ENCODE measurements around the gene GPC6. TPM values are rescaled to one million over a fixed set of nuclear protein-coding genes. Genes with fewer than 3 reads are reported as not detected.

The GPC6 gene
- total RNA-seq, 1 donor from 2014 or later = not detected

DNA sequence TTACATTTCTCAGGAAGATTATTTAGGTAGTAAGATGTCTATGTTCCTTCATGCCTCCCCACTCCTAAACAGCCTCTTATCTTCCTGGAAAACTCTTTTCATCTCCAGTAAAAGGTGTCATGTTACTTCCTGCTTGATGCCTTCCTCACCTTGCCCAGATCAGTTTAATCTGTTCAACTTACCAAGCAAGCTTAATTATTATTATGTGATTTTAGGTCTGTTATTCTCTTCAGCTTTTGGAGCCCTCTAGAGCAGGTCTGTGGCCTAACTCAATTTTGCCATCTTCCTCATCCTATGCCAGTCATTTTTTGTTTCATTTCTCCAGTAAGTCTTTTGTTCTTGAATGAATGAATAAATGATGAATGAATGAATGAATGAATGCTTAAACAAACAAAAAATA is 724.5 kb downstream of the GPC6 start:
- intact Hi-C loops (cut with micrococcal nuclease) = no loop called here
- no peaks in the 10 kb centered on the region for H3K9me3 Mint-ChIP-seq
- no peak overlapping the region for H3K4me3 Mint-ChIP-seq
- no peak for DNase-seq (ENCODE audit: low spot score)
- H3K36me3 Mint-ChIP-seq (ENCODE audit: low read depth) = no peaks in the 10 kb centered on the region
- H3K4me1 Mint-ChIP-seq (ENCODE audit: low read depth) = no peaks in the 10 kb centered on the region
- H3K27ac Mint-ChIP-seq = no peak overlapping the region
- no peaks in the 10 kb centered on the region for H3K27me3 Mint-ChIP-seq (ENCODE audit: insufficient read depth)

DNA sequence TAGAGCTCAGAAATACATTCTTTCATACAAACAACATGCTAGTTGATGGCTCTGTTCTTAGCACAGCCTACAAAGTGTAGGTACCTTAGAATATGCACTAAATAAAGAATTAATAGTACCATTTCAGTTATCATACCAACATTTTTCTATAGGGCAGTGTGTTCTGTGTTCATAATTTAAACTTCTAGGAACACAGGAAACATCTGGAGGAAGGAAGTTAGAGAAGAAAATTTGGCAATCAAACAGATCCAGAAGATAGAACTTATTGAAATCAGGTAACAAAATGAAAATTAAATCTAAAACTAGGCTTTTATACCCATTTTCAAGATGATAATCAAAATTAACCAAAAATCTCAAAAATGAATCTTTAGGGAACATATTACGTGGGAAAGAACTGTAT is 725.3 kb downstream of the GPC6 start:
- Mint-ChIP-seq H3K4me1 (ENCODE audit: low read depth) (no peaks in the 10 kb centered on the region), H3K27ac (no peak overlapping the region), H3K36me3 (ENCODE audit: low read depth) (no peaks in the 10 kb centered on the region), H3K4me3 (no peak overlapping the region), H3K9me3 (no peaks in the 10 kb centered on the region), H3K27me3 (ENCODE audit: insufficient read depth) (no peaks in the 10 kb centered on the region)
- intact Hi-C loops (cut with micrococcal nuclease) = no loop called here
- DNase-seq (ENCODE audit: low spot score) = no peak

DNA sequence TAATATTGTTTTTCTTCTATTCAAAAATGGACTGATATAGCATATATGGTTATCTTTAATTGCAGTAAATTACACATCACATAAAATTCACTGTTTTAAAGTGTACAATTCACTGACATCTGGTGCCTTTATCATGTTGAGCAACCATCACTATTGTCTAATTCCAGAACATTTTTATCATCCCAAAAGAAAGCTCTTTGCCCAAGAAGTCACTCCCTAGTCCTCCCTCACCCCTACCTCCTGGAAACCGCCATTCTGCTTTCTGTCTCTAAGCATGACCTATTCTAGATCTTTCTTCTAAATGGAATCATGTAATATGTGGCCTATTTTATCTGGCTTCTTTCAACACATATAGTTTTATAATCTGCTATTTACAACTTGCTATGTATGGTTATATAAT is 727.2 kb downstream of the GPC6 start:
- no peaks in the 10 kb centered on the region for H3K4me1 Mint-ChIP-seq (ENCODE audit: low read depth)
- no peak overlapping the region for H3K27ac Mint-ChIP-seq
- DNase-seq (ENCODE audit: low spot score) = no peak
- peaks cover 2% of the 10 kb centered on the region for H3K27me3 Mint-ChIP-seq (ENCODE audit: insufficient read depth)
- no peak overlapping the region for H3K4me3 Mint-ChIP-seq
- no peaks in the 10 kb centered on the region for H3K36me3 Mint-ChIP-seq (ENCODE audit: low read depth)
- H3K9me3 Mint-ChIP-seq = no peaks in the 10 kb centered on the region
- intact Hi-C loops (cut with micrococcal nuclease) = no loop called here

DNA sequence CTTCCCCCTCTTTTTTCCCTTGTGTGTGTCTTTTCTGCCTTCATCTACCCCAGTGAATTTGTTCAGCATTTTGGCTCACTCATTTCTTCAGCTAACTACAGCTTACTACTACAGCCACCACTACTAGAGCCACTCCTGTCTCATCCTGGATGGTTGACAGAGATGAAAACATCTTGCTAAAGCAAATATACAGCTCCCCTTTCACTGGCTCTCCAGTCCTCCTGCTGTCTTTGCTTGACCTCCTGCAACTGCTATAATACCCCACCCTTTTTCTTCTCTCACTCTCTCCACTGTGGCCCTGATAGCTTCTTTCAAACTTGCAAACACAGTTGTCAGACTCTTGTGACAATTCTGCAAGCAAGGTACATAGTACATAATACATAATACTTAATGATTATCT is 729.3 kb downstream of the GPC6 start:
- no peaks in the 10 kb centered on the region for H3K4me1 Mint-ChIP-seq (ENCODE audit: low read depth)
- H3K36me3 Mint-ChIP-seq (ENCODE audit: low read depth) = no peaks in the 10 kb centered on the region
- no peak overlapping the region for H3K27ac Mint-ChIP-seq
- no peak overlapping the region for H3K4me3 Mint-ChIP-seq
- peaks cover 2% of the 10 kb centered on the region for H3K27me3 Mint-ChIP-seq (ENCODE audit: insufficient read depth)
- intact Hi-C loops (cut with micrococcal nuclease) = no loop called here
- peaks cover 7% of the 10 kb centered on the region for H3K9me3 Mint-ChIP-seq
- DNase-seq (ENCODE audit: low spot score) = no peak

DNA sequence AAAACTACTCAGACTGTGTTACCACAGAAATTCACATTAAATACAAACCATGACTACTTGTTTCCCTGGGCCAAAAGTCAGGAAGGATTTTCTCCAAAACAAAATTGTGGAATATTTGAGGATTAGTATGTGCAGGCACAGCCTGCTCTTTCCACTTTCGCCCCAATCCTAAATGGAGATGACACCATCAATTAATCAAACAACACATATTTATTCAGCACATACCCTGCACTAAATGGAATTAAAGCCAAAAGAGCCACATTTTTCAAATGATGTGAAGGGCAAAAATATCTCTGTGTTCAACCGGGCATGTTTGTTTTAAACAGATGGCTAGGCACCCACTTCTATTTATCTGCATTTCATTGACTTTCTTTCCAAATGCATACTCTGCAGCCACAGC is 729.8 kb downstream of the GPC6 start:
- H3K27ac Mint-ChIP-seq = no peak overlapping the region
- no peak for DNase-seq (ENCODE audit: low spot score)
- peaks cover 7% of the 10 kb centered on the region for H3K9me3 Mint-ChIP-seq
- intact Hi-C loops (cut with micrococcal nuclease) = no loop called here
- no peaks in the 10 kb centered on the region for H3K4me1 Mint-ChIP-seq (ENCODE audit: low read depth)
- H3K4me3 Mint-ChIP-seq = no peak overlapping the region
- H3K36me3 Mint-ChIP-seq (ENCODE audit: low read depth) = no peaks in the 10 kb centered on the region
- H3K27me3 Mint-ChIP-seq (ENCODE audit: insufficient read depth) = peaks cover 2% of the 10 kb centered on the region

DNA sequence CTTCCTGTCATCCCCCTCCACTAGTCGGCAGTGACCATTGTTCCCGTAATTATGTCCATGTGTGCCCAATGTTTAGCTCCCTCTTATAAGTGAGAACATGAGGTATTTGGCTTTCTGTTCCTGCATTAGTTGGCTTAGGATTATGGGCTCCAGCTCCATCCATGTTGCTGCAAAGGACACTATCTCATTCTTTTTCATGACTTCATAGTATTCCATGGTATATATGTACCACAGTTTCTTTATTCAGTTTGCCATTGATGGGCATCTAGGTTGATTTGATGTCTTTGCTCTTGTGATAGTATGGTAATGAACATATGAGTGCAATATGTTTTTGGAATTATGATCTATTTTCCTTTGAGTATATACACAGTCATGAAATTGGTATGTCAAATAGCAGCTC is 730.8 kb downstream of the GPC6 start:
- peaks cover 2% of the 10 kb centered on the region for H3K27me3 Mint-ChIP-seq (ENCODE audit: insufficient read depth)
- H3K9me3 Mint-ChIP-seq = peaks cover 7% of the 10 kb centered on the region
- DNase-seq (ENCODE audit: low spot score) = no peak

DNA sequence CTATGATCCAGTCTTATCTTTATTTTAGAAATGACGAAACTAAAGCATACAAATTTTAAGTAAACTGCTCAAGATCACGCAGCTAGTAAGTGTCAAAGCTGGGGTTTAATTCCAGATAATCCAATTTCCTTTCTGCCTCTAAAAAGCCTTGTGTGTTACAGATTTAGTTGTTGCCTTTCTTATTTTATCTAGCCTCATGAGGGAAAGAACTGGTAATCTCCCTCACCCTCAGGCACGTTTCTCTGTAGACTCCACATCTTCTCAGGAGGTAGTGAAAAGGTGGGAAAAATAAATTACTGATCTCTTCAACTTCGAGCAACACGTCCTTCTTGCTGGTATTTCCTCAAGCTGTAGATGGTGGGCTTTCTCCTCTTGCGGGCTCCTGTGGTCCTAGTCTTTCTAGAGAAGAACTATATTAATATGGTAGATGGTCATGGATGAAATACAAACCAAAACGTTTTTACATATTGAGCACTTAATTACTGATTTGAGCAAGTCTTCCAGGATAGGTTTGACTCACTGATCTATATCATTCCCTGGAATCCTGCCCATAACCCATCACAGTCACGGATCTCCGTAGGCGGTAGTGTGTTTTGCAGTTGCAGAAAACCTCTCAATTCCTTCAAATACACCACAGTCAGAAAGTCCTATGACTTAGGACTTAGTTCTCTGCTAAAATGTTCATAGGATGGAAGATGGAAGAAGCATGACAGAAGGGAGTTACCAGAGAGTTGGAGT is 733.4 kb downstream of the GPC6 start:
- intact Hi-C loops (cut with micrococcal nuclease) = no loop called here
- H3K4me3 Mint-ChIP-seq = no peak overlapping the region

More for the DNA sequence above, 730.8 kb downstream of the GPC6 start:
- Mint-ChIP-seq H3K36me3 (ENCODE audit: low read depth) (no peaks in the 10 kb centered on the region), H3K4me3 (no peak overlapping the region), H3K4me1 (ENCODE audit: low read depth) (no peaks in the 10 kb centered on the region), H3K27ac (no peak overlapping the region)
- intact Hi-C loops (cut with micrococcal nuclease) = no loop called here

DNA sequence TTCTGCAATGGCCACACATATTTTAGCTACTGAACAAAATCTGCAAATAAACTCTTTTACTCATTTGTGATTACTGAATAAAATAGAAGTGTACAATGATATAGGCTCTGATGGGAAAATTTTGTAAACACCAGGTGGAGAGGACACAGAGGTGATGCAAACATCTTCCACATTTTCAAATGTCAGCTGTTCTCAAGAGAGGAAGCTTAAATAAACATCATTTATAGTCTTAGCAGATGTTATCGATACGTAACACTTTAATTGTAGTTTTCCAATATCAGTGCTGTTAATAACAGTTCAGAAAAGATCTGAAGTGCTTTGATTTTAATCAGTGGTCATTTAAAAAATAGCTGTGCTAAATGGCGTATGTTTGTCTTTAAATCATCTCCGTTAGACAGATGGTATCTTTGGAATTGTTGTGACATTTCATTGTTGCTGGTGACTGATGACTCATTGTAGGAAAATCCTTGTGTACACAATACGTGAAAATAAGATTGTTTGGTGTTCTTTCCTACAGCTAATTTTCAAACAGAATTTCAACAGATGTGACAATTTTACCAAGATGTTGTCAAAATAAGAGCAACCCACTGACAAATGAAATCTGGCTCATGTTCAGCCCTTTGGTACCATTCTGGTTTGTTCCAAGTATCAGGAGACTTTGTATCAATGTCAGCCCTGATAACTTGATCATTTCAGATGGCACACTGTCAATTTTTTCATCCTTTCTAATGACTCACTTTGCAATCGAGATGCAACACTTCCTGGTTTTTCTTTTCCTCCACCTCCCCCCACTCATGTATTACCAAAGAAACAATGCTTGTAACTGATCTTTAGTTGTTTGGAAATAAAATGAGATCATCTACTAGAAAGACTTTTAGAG is 736.9 kb downstream of the GPC6 start:
- H3K27me3 Mint-ChIP-seq (ENCODE audit: insufficient read depth) = no peaks in the 10 kb centered on the region

More for the DNA sequence above, 733.4 kb downstream of the GPC6 start:
- Mint-ChIP-seq H3K4me1 (ENCODE audit: low read depth) (no peaks in the 10 kb centered on the region), H3K36me3 (ENCODE audit: low read depth) (no peaks in the 10 kb centered on the region), H3K27ac (no peak overlapping the region), H3K9me3 (peaks cover 7% of the 10 kb centered on the region), H3K27me3 (ENCODE audit: insufficient read depth) (peaks cover 2% of the 10 kb centered on the region)
- no peak for DNase-seq (ENCODE audit: low spot score)

DNA sequence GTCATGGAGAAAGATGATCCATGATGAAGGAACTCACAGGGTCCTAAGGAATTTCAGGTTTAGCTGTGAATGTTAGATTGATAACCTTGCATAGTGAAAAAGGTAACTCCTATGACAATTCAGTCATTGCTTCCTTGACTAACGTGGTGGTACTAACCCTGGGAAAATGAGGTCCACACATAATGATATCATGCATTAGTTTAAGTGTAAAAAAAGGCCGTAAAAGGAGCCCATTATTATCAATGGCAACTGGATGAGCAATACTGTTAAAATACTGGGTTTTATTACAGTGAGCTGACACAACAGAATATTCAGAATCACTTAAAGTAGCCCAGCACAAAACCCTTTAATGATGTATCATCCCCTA is 737.5 kb downstream of the GPC6 start:
- Mint-ChIP-seq H3K27ac (no peak overlapping the region), H3K4me3 (no peak overlapping the region), H3K9me3 (peaks cover 7% of the 10 kb centered on the region), H3K27me3 (ENCODE audit: insufficient read depth) (no peaks in the 10 kb centered on the region), H3K36me3 (ENCODE audit: low read depth) (no peaks in the 10 kb centered on the region), H3K4me1 (ENCODE audit: low read depth) (no peaks in the 10 kb centered on the region)
- intact Hi-C loops (cut with micrococcal nuclease) = no loop called here
- DNase-seq (ENCODE audit: low spot score) = no peak

More for the DNA sequence above, 736.9 kb downstream of the GPC6 start:
- Mint-ChIP-seq H3K36me3 (ENCODE audit: low read depth) (no peaks in the 10 kb centered on the region), H3K27ac (no peak overlapping the region), H3K9me3 (peaks cover 7% of the 10 kb centered on the region), H3K4me3 (no peak overlapping the region), H3K4me1 (ENCODE audit: low read depth) (no peaks in the 10 kb centered on the region)
- no peak for DNase-seq (ENCODE audit: low spot score)
- intact Hi-C loops (cut with micrococcal nuclease) = no loop called here

DNA sequence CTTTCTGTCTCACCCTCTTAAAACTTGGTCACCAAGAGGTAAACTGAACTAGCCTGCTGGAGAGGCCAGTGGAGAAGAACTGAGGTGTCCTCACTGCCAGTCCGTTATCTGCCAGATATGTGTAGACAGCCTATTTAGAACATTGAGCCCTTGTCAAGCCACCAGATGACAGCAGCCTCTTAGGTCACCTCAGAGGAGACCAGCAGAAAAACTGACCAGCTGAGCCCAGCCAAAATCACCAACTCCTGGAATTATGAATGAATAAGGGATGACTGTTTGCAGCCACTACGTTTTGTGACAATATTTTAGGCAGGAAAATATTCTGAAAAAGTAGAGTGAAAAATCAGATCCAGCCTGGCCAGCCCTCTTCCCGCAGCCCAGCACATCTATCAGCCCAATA is 739.0 kb downstream of the GPC6 start:
- no peaks in the 10 kb centered on the region for H3K27me3 Mint-ChIP-seq (ENCODE audit: insufficient read depth)
- H3K4me1 Mint-ChIP-seq (ENCODE audit: low read depth) = no peaks in the 10 kb centered on the region
- no peak overlapping the region for H3K4me3 Mint-ChIP-seq
- DNase-seq (ENCODE audit: low spot score) = no peak
- H3K9me3 Mint-ChIP-seq = no peaks in the 10 kb centered on the region
- H3K27ac Mint-ChIP-seq = no peak overlapping the region
- intact Hi-C loops (cut with micrococcal nuclease) = no loop called here
- H3K36me3 Mint-ChIP-seq (ENCODE audit: low read depth) = no peaks in the 10 kb centered on the region

DNA sequence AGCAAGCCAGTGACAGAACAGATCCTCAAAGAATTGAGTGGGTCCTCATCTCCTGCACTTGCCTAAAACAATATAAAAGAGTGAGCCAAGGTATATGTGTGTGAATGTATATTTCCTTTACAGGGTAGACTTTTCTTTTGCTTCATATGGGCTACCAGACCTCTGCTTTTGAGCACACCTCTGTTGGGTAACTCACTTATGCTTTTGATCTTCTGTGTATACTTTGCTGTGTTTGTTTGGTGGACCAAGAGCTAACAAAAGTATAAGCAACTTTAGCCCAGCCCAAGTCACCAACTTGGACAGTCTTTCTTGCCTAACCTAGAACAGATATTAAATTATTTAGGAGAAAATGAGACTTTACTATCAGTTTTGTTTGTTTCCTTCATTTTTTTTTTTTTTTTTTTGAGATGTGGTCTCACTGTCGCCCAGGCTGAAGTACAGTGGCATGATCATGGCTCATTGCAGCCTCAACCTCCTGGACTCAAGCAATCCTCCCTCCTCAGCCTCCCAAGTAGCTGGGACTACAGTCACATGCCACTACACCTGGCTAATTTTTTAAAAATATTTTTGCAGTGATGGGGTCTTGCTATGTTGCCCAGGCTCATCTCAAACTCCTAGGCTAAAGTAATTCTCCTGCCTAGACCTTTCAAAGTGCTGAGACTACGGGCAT is 739.8 kb downstream of the GPC6 start:
- no peak overlapping the region for H3K27ac Mint-ChIP-seq
- no peaks in the 10 kb centered on the region for H3K36me3 Mint-ChIP-seq (ENCODE audit: low read depth)
- no peaks in the 10 kb centered on the region for H3K9me3 Mint-ChIP-seq
- no peak overlapping the region for H3K4me3 Mint-ChIP-seq
- no peaks in the 10 kb centered on the region for H3K4me1 Mint-ChIP-seq (ENCODE audit: low read depth)
- intact Hi-C loops (cut with micrococcal nuclease) = no loop called here
- no peaks in the 10 kb centered on the region for H3K27me3 Mint-ChIP-seq (ENCODE audit: insufficient read depth)
- no peak for DNase-seq (ENCODE audit: low spot score)

DNA sequence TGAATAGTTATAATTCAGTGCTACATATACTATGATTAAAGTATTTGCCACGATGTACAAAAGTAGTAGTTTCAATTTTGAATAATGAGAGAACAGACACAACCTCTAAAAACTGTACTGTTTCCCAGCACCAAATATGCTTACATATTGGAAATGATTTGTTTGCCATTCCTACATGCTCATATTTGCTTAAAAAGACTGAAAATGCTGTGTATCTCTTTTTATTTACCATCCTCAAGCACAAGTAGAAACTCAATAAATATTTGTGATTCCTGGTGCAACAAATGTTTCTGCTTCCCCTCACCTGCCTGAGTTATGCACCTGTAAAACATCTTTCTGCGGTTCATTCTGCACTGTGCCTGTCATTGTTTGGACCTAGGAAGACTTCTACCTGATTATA is 740.7 kb downstream of the GPC6 start:
- no peak for DNase-seq (ENCODE audit: low spot score)
- intact Hi-C loops (cut with micrococcal nuclease) = no loop called here
- no peaks in the 10 kb centered on the region for H3K4me1 Mint-ChIP-seq (ENCODE audit: low read depth)
- H3K4me3 Mint-ChIP-seq = no peak overlapping the region
- no peaks in the 10 kb centered on the region for H3K27me3 Mint-ChIP-seq (ENCODE audit: insufficient read depth)
- H3K36me3 Mint-ChIP-seq (ENCODE audit: low read depth) = no peaks in the 10 kb centered on the region
- no peak overlapping the region for H3K27ac Mint-ChIP-seq
- H3K9me3 Mint-ChIP-seq = no peaks in the 10 kb centered on the region

DNA sequence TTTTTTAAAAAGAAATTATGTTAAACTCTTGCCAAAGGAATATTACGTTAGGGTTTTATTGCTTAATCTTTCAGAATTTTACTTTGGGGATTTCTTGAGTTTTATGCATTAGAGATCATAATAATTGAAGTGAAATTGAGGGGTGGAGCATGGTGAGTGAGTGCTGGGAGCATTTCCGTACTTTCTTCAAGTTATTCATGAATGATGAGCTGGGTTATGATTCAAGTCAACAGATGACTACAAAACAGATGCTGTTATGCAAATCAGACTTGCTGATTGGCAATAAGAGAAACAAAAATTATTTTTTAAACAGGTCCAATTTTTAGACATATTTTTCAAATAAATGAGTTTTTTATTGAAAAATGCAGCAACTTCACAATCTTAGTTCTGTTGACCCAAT is 748.6 kb downstream of the GPC6 start:
- Mint-ChIP-seq H3K36me3 (ENCODE audit: low read depth) (no peaks in the 10 kb centered on the region), H3K4me3 (no peak overlapping the region), H3K27me3 (ENCODE audit: insufficient read depth) (no peaks in the 10 kb centered on the region), H3K4me1 (ENCODE audit: low read depth) (no peaks in the 10 kb centered on the region), H3K9me3 (no peaks in the 10 kb centered on the region), H3K27ac (no peak overlapping the region)
- DNase-seq (ENCODE audit: low spot score) = no peak
- intact Hi-C loops (cut with micrococcal nuclease) = no loop called here
